Gastrocnemius medialis (tissue), 4 donors: ENCODE data around the gene IGFALS. TPM values are rescaled to one million over a fixed set of nuclear protein-coding genes. Genes with fewer than 3 reads are reported as not detected.

Source experiments
- ATAC-seq, 2 donors: fragments of 150-250 bp; one replicate each; pipeline ENCODE4 v1.9.1; 2016
- DNase-seq, 2 donors: peaks; one replicate each; pipeline ENCODE4 v3.0.0-alpha.2; 2019
- H3K27ac ChIP-seq, 4 donors: fragments of 200-600 bp; sonication (generic); 1 replicate in 1 of 4; 2 replicates in 3 of 4; pipeline ENCODE4 v1.5.1; 2016 to 2018; ENCODE audit warnings: mild to moderate bottlenecking in 2 of 4, moderate library complexity in 1 of 4
- H3K27me3 ChIP-seq, 3 donors: fragments of 200-600 bp; sonication (generic) in 2 of 3; 1 replicate in 1 of 3; 2 replicates in 2 of 3; pipeline versions ENCODE4 v1.5.1 to v1.6.0; 2016 to 2019; ENCODE audit warnings: mild to moderate bottlenecking in 1 of 3, moderate library complexity in 1 of 3
- H3K36me3 ChIP-seq, 2 donors: fragments of 200-600 bp; sonication (generic) in 1 of 2; one replicate each; pipeline ENCODE4 v1.5.1; 2017 to 2018
- H3K4me1 ChIP-seq, 2 donors: fragments of 200-600 bp; sonication (generic) in 1 of 2; one replicate each; pipeline ENCODE4 v1.5.1; 2016 to 2017; ENCODE audit warnings: mild to moderate bottlenecking in 2 of 2
- H3K4me3 ChIP-seq, 4 donors: fragments of 200-600 bp; sonication (generic) in 3 of 4; 1 replicate in 1 of 4; 2 replicates in 3 of 4; pipeline ENCODE4 v1.5.1; 2016 to 2019; ENCODE audit warnings: mild to moderate bottlenecking in 2 of 4
- H3K9me3 ChIP-seq, 3 donors: fragments of 200-600 bp; sonication (generic) in 2 of 3; 1 replicate in 1 of 3; 2 replicates in 2 of 3; pipeline ENCODE4 v1.5.1; 2016 to 2019
- POLR2A ChIP-seq, 2 donors: fragments of 450-650 bp; IDR thresholded peaks; one replicate each; pipeline ENCODE4 v1.6.1; 2017; ENCODE audit warnings: antibody characterized with exemption in 2 of 2, mild to moderate bottlenecking in 2 of 2, moderate library complexity in 2 of 2
- in situ Hi-C, 4 donors: fragments of 200-750 bp; cut with MboI; loops; one replicate each; pipeline versions ENCODE4 v1.15.0 to v1.8.0; 2017; ENCODE audit warnings: low sequenced_read_pairs in 4 of 4
- intact Hi-C: fragments of 100-400 bp; cut with DNase I; formaldehyde crosslinking; loops from one replicate; pipeline ENCODE4 v1.15.1; 2023; ENCODE audit warnings: low total_unique reads
- total RNA-seq, 4 donors: library from RNA; depleted of rRNA; stranded (reverse); fragments of >200 nt; gene quantifications; one replicate each; pipeline versions ENCODE4 v1.1.0 to v1.2.3, GENCODE V29; 2016
- TF ChIP-seq, protein P1 (sequence below), 5 experiments: fragments of 450-650 bp in 3 of 5; fragments of 200-600 bp in 2 of 5; sonication (generic) in 2 of 5; IDR thresholded peaks in 4 of 5; conservative IDR thresholded peaks in 1 of 5; 1 replicate in 4 of 5; 2 replicates in 1 of 5; pipeline ENCODE4 v1.5.1; 2016 to 2019; ENCODE audit warnings: antibody characterized with exemption in 5 of 5, mild to moderate bottlenecking in 3 of 5, moderate library complexity in 3 of 5

IGFALS gene
- total RNA-seq, 4 donors from 2014 or later: 0.20 to 0.22 TPM; not detected in 2

DNA sequence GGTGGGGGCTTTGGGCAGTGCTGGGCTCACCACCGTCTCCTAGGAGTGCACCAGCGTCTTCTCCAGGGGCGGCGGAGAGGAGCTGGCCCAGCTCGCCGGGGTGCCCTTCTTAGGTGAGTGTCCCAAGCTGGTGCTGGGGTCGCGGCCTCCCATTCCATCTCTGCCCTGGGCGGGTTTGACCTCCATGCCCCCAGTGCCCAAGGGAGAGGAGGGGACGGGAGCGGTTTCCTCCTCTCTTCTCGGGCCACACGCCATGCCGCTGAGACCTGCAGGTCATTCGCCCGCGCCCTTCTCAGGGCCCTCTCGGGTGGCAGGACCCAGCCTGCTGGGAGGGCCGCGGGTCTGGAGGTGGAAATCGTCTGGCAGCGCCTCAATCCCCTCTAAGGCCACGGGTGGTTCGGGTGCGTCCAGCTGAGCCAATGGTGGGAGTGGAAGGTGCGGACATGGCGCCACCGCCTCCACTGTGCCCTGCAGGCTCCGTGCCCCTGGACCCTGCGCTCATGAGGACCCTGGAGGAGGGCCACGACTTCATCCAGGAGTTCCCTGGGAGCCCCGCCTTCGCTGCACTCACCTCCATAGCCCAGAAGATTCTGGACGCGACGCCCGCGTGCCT, 5.3 kb downstream of the IGFALS start:
- Histone ChIP-seq H3K9me3 (no peaks in the 10 kb centered on the region), H3K4me3 (no peak overlapping the region), H3K36me3 (peaks cover 0 to 41% of the 10 kb centered on the region in 2 donors), H3K27ac (no peak overlapping the region), H3K27me3 (no peaks in the 10 kb centered on the region), H3K4me1 (peaks cover 10 to 14% of the 10 kb centered on the region in 2 donors)
- DNase-seq: peak in 1 of 2 donors; percentile 11
- TF ChIP-seq, protein P1, sequence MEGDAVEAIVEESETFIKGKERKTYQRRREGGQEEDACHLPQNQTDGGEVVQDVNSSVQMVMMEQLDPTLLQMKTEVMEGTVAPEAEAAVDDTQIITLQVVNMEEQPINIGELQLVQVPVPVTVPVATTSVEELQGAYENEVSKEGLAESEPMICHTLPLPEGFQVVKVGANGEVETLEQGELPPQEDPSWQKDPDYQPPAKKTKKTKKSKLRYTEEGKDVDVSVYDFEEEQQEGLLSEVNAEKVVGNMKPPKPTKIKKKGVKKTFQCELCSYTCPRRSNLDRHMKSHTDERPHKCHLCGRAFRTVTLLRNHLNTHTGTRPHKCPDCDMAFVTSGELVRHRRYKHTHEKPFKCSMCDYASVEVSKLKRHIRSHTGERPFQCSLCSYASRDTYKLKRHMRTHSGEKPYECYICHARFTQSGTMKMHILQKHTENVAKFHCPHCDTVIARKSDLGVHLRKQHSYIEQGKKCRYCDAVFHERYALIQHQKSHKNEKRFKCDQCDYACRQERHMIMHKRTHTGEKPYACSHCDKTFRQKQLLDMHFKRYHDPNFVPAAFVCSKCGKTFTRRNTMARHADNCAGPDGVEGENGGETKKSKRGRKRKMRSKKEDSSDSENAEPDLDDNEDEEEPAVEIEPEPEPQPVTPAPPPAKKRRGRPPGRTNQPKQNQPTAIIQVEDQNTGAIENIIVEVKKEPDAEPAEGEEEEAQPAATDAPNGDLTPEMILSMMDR (IDR thresholded peaks at IDR 0.05 in 4 of 5, conservative IDR thresholded peaks at IDR 0.05 in 1 of 5): no peak
- TF ChIP-seq POLR2A (IDR thresholded peaks at IDR 0.05): no peak
- no peak for ATAC-seq
- in situ Hi-C loops (no loop called here), intact Hi-C loops (no loop called here)

DNA sequence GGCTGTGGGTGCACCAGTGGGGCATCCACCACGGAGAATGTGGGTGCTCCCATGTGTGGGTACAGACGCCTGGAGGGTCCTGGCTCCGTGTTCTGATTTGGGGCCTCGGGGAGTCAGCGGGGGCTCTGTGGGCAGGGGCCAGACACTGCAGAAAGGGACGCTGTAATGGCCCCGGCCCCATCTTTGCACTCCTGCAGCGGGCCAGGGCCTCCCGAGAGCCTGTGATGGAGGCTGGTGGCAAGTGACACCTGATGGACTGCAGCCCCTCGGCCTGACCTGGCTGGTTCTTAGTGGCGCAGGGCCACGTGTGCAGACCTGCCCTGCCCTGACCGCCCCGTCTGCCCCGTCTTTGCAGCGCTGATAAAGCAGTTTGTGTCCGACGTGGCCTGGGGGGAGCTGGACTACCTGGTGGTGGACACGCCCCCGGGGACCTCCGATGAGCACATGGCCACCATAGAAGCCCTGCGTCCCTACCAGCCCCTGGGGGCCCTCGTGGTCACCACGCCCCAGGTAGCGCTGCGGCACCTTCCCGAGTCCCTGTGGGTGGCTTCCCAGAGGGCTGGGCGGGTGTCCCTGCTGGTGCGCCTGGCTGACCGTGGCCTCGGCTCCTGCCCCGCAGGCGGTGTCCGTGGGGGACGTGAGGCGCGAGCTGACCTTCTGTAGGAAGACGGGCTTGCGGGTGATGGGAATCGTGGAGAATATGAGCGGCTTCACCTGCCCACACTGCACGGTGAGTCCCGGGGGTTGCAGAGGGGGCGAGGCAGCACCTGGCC, 6.0 kb downstream of the IGFALS start:
- TF ChIP-seq, protein P1 (IDR thresholded peaks at IDR 0.05 in 4 of 5, conservative IDR thresholded peaks at IDR 0.05 in 1 of 5): no peak
- no peak for TF ChIP-seq POLR2A (IDR thresholded peaks at IDR 0.05)
- H3K27me3 ChIP-seq: no peaks in the 10 kb centered on the region
- no peak overlapping the region for H3K27ac ChIP-seq
- no peak overlapping the region for H3K4me3 ChIP-seq
- H3K9me3 ChIP-seq: no peaks in the 10 kb centered on the region
- H3K36me3 ChIP-seq: peaks cover 0 to 41% of the 10 kb centered on the region in 2 donors
- no peak for ATAC-seq
- DNase-seq: peak in 1 of 2 donors; percentile 10
- intact Hi-C loops (no loop called here), in situ Hi-C loops (no loop called here)
- H3K4me1 ChIP-seq: peaks cover 10 to 14% of the 10 kb centered on the region in 2 donors

DNA sequence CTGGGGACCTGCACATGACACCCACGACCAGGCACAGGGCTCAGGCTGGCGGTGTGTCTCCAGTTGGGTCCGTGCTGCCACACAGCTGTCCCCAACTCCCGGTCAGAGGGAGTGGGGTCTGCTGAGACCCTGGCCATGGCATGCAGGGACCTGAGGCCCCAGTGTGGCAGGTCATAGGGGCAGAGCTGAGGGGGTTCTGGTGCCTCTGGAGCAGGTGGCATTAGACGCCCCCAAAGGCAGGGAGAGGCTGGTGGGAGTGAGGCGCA, 6.5 kb downstream of the IGFALS start:
- no peak for ATAC-seq
- Histone ChIP-seq H3K4me3 (no peak overlapping the region), H3K4me1 (peaks cover 10 to 14% of the 10 kb centered on the region in 2 donors), H3K27me3 (no peaks in the 10 kb centered on the region), H3K36me3 (peaks cover 0 to 41% of the 10 kb centered on the region in 2 donors), H3K9me3 (no peaks in the 10 kb centered on the region), H3K27ac (no peak overlapping the region)
- peak in 1 of 2 donors; percentile 10 for DNase-seq
- in situ Hi-C loops (no loop called here), intact Hi-C loops (no loop called here)
- no peak for TF ChIP-seq POLR2A (IDR thresholded peaks at IDR 0.05)
- TF ChIP-seq, protein P1 (IDR thresholded peaks at IDR 0.05 in 4 of 5, conservative IDR thresholded peaks at IDR 0.05 in 1 of 5): no peak

DNA sequence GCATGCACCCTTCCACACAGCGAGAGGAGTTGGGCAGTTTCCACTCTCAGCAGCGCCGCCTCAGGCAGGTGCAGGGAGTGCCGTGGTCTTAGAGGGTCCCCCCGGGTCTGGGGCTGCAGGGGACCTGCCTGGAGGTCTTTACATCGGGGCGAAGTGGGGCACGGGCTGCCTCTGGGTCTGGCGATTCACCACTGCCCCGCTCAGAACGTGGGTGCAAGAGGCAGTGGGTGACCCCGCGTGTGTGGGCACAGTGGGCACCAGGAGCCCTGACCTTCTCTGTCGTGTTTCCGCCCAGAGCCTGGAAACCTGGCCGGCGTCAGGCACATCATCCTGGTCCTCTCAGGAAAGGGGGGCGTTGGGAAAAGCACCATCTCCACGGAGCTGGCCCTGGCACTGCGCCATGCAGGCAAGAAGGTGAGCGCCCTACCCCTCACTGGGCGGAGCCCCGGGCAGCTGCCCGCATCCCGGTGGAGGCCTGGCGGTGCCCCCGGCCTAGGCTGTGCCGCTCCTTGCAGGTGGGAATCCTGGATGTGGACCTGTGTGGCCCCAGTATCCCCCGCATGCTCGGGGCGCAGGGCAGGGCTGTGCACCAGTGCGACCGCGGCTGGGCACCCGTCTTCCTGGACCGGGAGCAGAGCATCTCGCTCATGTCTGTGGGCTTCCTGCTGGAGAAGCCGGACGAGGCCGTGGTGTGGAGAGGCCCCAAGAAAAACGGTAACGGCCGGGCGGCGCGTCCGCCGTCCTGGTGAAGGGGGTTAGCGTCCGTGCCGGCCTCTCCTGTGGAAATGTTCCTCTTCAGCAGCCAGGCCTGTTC, 7.1 kb downstream of the IGFALS start:
- TF ChIP-seq, protein P1 (IDR thresholded peaks at IDR 0.05 in 4 of 5, conservative IDR thresholded peaks at IDR 0.05 in 1 of 5): no peak
- no peak for TF ChIP-seq POLR2A (IDR thresholded peaks at IDR 0.05)
- peaks cover 0 to 40% of the 10 kb centered on the region in 2 donors for H3K36me3 ChIP-seq
- in situ Hi-C loops (no loop called here), intact Hi-C loops (no loop called here)
- DNase-seq: peak in 1 of 2 donors; percentile 15
- no peaks in the 10 kb centered on the region for H3K9me3 ChIP-seq
- H3K4me1 ChIP-seq: peaks cover 14 to 18% of the 10 kb centered on the region in 2 donors
- H3K4me3 ChIP-seq: no peak overlapping the region
- H3K27ac ChIP-seq: no peak overlapping the region
- ATAC-seq: no peak
- H3K27me3 ChIP-seq: no peaks in the 10 kb centered on the region
